GM12872 (cell line): ENCODE results near the gene PTPRJ.

Source experiments
- TF ChIP-seq, protein P1 (sequence below): IDR thresholded peaks from 3 replicates; pipeline ENCODE4 v1.5.1; 2011; ENCODE audit warnings: low read depth, mild to moderate bottlenecking, low read length, moderate library complexity; ENCODE audit not compliant: insufficient read depth

PTPRJ gene

DNA sequence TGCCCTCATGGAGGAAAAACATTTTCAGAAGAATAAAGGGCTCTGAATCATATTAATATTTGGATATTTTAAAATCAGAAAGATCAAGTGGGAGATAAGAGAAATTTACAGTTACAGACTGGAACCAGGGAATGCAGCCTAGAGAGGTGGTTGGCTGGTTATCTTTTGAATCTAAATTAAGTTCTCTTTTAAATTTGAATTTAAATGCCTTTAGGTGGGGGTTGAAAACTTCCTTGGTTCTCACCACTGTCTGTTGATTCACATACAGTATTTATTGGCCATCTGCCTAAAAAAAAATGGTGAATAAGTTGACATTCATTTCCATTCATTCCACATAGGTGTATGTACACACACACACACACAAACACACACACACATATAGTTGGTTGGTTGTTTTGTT lies 35.7 kb upstream of the PTPRJ start:
- TF ChIP-seq, protein P1, sequence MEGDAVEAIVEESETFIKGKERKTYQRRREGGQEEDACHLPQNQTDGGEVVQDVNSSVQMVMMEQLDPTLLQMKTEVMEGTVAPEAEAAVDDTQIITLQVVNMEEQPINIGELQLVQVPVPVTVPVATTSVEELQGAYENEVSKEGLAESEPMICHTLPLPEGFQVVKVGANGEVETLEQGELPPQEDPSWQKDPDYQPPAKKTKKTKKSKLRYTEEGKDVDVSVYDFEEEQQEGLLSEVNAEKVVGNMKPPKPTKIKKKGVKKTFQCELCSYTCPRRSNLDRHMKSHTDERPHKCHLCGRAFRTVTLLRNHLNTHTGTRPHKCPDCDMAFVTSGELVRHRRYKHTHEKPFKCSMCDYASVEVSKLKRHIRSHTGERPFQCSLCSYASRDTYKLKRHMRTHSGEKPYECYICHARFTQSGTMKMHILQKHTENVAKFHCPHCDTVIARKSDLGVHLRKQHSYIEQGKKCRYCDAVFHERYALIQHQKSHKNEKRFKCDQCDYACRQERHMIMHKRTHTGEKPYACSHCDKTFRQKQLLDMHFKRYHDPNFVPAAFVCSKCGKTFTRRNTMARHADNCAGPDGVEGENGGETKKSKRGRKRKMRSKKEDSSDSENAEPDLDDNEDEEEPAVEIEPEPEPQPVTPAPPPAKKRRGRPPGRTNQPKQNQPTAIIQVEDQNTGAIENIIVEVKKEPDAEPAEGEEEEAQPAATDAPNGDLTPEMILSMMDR = no peak

DNA sequence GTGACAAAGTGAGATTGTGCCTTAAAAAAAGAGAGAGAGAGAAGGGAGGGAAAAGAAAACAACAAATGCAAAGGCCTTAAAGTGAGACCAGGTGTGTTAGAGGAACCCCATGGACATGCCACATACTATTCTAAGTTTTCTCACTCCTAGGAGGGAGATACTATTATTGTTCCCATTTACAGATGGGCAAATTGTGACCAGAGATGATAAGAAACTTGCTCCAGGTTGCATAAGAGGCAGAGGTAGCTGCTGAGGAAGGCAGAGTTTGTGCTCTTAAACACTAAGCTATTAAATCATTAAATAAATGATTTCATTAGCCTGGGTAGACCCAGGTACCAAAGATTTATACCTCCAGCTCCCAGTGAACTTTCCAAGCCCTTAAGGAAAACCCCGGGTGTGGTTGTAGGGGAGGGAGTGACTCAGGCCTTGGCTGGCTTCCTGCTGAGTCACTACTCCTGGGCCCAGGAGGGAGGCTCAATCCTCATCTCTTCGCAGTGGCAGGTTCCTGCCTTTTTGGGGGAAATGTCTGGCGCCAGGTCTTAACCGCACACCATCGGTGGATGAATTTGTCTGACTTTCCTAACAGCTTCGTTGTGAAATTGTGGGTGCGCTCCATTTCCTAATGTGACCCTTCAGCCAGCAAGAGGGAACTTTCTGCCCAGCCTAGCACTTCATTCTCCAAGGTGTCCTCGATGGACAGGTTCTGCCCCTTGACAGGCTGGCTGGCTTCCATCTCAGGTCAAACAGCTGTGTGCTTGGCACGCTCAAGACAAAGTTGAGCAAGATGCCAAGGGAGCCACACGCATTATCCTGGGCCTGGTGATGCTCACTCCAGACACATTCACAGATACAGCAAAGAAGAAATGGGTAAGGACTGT lies 33.4 kb upstream of the PTPRJ start:
- TF ChIP-seq, protein P1 = no peak

DNA sequence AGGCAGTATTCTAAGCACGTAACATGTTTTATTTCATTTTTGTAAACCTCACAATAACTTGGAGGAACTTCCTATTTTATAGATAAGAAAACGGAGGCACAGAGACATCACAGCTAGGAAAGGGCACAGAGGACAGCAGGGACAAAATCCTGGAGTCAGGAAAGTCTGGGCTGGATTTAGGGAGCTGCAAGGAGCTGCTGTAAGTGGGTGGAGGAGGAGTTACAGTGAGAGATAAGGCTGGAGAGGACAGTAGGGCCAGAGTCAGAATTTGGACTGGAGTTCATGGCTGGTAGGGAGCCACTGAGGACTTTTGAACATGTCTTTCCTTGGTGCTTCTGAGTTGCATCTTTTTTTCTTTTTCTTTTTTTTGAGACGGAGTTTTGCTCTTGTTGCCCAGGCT lies 32.2 kb upstream of the PTPRJ start:
- TF ChIP-seq, protein P1 = no peak

DNA sequence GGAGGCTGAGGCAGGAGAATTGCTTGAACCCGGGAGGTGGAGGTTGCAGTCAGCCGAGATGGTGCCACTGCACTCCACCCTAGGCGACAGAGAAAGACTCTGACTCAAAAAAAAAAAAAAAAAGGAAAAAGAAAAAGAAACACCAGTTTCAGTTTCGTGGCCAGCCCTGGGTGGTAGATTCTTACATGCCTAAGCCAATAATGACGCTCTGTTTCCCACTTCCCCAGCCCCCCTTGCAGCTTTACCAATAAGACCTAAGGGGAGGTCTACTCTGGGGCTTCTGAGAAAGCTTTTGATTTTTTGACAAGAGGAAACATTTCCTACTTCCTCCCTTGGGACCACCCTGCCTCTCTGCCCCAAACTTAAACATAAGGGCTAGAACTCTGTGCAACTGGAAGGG lies 30.0 kb upstream of the PTPRJ start:
- TF ChIP-seq, protein P1 = no peak

DNA sequence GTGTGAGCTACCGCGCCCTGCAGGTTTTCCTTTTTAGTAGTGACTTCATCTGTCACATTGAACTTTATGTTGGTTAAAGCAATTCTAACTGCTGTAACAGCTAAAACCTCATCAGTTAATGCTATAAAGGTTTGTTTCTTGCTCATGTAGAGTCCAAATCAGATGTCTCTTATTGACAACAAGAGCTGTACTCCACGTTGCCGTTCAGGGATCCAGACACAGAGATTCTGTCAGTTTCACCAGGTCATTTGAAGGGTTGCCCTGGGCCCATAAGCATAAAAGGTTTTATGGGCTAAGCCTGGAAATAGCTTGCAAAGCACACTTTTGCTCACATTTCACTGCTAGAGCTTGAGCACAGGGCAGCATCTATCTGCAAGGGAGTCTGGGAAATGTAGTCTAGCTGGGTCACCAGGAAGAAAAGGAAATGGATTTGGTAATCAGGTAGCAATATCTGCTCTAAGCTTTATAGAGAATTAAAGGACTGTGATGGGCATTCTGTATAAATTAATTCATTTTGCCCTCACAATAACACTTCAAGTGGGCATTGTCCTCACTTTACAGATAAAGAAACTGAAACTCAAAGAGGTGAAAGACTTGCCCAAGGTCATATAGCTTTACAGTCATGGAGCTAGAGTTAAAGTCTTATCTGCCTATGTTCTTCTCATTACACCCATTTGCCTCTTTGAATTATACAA lies 25.2 kb upstream of the PTPRJ start:
- TF ChIP-seq, protein P1 = no peak

DNA sequence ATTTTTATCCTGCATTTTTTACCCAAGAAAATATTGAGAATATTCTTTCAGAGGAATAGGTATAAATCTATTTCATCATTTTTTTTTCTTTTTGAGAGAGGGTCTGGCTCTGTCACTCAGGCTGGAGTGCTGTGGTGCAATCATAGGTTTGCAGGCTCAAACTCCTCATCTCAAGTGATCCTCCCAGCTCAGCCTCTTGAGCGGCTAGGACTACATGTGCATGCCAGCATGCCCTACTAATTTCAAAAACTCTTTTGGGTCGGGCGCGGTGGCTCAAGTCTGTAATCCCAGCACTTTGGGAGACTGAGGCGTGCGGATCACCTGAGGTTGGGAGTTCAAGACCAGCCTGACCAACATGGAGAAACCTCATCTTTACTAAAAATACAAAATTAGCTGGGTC lies 20.3 kb upstream of the PTPRJ start:
- TF ChIP-seq, protein P1 = no peak

DNA sequence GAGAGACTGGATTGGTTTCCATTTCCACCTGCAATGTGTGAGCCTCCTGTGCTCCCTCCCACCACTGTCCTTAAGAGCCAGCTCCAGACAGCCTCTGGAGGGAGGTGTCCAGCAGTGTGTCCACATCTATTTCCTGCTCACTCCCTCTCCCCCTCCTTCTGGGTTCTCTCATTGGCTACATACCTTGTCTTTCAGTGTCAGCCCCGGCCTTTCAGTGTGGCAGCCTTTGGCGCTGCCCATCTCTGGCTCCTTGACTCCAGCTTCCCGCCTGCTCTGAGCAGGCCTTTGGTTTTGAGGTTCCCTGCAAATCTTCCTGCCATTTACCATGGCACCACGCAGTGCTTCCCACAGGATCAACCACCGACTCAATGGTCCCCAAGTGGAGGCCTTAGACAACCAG lies 19.0 kb upstream of the PTPRJ start:
- TF ChIP-seq, protein P1 = no peak
